VCaP (cell line): ENCODE results near the gene CLCN4.

Experiments
- H3K27ac ChIP-seq: fragments of 450-650 bp; 2 replicates; pipeline ENCODE4 v1.5.1; 2017
- TF ChIP-seq, protein P1 (sequence below): fragments of 450-650 bp; conservative IDR thresholded peaks from 2 replicates; pipeline ENCODE4 v1.5.1; 2017; ENCODE audit warnings: mild to moderate bottlenecking, moderate library complexity

Gene CLCN4

DNA sequence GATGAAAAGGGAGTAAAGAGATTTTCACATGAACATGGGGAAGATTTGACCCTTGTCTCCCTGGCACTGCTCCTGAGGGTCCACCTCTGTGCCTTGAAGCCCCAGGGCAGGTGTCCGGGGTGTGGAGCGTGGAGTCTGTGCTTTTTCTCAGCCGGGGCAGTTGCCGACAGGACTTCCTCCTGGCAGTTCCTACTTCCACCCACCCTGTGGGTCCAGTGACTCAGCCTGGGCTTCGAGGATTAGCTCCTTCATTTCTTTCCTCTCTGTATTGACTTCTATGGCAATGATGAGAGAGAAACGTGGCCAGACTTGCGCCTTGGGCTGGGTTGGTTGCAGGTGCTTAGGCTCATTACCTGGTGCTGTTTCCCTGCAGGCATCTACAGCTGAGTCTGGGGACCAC lies 35.9 kb upstream of the CLCN4 start:
- TF ChIP-seq, protein P1, sequence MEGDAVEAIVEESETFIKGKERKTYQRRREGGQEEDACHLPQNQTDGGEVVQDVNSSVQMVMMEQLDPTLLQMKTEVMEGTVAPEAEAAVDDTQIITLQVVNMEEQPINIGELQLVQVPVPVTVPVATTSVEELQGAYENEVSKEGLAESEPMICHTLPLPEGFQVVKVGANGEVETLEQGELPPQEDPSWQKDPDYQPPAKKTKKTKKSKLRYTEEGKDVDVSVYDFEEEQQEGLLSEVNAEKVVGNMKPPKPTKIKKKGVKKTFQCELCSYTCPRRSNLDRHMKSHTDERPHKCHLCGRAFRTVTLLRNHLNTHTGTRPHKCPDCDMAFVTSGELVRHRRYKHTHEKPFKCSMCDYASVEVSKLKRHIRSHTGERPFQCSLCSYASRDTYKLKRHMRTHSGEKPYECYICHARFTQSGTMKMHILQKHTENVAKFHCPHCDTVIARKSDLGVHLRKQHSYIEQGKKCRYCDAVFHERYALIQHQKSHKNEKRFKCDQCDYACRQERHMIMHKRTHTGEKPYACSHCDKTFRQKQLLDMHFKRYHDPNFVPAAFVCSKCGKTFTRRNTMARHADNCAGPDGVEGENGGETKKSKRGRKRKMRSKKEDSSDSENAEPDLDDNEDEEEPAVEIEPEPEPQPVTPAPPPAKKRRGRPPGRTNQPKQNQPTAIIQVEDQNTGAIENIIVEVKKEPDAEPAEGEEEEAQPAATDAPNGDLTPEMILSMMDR = no peak
- no peak overlapping the region for H3K27ac ChIP-seq

DNA sequence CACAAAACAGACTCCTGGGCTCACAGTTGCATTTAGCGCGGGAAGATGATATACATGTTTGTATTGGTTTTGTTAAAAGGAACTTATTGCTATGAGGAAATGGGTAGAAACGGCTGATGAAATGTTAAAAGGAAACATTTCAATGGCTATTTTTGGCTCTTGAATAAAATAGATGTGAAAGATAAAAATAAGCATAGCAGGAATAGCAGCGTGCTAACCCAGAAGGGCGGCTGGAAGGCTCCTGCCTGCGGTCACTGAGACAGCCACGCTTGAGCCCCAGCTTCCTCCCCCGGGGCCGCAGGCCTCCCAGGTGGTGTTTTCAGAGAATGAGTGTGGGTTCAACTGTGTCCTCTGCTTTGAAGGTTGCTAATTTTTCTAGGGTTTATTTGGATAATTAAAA lies 35.0 kb upstream of the CLCN4 start:
- no peak overlapping the region for H3K27ac ChIP-seq
- TF ChIP-seq, protein P1 = no peak

GRCh38 chrX:10124506-10125247 lies 32.1 kb upstream of the CLCN4 start:
- no peak overlapping the region for H3K27ac ChIP-seq
- TF ChIP-seq, protein P1 = no peak

DNA sequence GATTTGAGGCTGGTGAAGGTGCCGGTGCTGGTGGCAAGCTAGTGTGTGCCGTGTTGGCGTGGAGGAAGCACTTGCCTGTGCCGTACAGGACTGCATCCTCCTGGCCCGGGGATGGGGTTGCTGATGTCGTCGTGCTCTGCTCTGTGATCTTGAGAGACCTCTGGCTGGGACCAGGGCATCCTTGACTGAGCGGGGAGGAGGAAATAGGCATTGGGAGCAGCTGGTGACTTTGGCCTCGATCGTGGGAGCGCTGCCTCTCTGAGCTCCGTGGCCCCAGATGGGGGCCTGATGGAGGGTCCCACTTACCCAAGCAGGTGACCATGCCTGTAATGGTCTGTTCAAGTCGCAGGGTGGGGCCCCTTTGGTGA lies 31.5 kb upstream of the CLCN4 start:
- TF ChIP-seq, protein P1 = no peak
- H3K27ac ChIP-seq = no peak overlapping the region

DNA sequence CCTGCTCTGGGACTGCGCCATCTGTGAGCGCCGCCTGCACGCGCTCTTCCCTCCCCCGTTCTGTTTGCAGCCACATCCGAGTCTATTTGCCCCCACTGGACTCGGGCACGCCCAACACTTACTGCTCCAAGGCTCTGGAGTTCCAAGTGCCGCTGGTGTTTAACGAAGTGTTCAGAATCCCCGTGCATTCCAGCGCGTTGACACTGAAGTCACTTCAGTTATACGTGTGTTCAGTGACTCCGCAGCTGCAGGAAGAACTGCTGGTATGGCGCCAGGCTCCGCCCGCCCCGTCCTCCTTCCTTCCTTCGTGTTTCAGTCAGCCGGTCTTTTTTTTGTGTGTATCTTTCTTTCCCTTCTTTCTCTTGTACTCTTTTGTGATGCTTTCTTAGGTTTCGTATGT lies 30.7 kb upstream of the CLCN4 start:
- TF ChIP-seq, protein P1 = no peak

DNA sequence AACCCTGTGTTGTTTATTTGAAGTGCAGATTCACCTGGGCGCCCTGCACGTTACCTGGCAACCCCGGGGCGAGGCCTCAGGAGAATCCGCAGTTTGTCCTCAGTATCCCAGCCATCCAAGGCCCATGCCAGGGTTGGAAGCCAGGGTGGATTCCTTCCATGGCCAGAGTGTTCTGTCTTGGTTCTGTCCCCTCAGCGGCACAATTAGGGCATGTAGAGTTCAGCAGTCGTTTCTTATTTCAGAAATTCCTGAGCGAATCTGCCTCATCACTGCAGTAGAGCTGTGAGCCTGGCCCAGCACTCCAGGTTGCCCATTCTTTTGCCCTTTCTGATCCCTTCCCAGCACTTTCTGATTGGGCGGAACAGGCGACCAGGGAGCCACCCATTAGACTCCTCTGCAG lies 29.9 kb upstream of the CLCN4 start:
- TF ChIP-seq, protein P1 = no peak
- no peak overlapping the region for H3K27ac ChIP-seq

More for the DNA sequence above, 30.7 kb upstream of the CLCN4 start:
- no peak overlapping the region for H3K27ac ChIP-seq

- no peak overlapping the region for H3K27ac ChIP-seq
- TF ChIP-seq, protein P1 = no peak
Measured at GRCh38 chrX:10128386-10128785, 28.4 kb upstream of the CLCN4 start.
